ENCODE data around the gene WNT7B.

The WNT7B gene

DNA sequence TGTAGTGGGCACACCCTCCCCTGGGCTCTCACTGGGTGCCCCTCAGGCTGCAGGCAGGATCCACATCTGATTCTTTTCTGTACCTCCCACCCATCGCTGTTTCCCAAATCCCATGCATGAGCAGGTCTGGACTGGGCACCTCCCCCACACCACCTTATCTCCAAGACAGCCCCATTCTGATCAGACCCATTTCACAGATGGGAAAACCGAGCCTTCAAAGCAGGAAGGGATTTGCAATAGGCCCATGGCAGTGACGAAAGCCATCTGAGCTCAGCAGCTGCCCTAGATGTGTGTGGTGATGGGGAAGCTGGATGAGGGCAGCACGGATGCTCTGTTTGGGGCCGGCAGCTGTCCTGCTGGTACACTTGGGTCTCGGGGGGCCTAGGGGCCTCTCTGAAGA is 41.4 kb downstream of the WNT7B start:
- in situ Hi-C loops (cut with MboI; ENCODE audit: low sequenced_read_pairs), result no loop called here

DNA sequence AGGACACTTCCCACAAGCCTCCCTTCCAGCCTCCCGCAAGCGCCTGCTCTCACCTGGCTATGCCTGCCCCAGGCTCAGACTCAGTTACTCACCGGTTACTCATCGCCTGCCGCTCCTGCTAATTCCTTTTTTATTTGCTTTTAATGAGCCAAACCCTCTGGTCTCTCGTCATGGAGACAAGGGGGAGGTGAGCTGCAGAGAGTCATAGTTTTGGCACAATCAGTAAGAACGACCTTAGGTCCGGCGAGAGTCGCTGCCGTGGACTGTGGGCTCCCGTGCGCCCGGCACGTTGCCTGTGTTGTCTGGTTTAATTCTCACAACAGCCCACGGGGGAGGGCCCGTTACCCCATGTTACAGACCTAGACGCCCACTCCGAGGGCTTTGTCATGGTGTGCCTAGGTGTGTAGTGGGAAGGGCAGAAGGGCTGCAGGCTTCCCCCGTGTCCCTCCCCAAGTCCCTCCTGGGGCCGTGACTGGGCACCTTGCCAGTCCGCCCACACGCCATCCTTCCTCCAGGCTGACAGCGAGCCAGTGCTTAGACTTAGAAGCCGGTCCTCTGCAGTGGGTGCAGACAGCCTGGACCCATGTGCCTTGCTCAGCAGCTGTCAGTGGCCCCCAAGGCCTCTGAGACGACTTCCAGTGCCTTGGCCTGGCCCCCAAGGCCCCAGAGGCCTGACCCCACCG is 42.2 kb downstream of the WNT7B start:
- in situ Hi-C loops (cut with MboI; ENCODE audit: low sequenced_read_pairs), result no loop called here

DNA sequence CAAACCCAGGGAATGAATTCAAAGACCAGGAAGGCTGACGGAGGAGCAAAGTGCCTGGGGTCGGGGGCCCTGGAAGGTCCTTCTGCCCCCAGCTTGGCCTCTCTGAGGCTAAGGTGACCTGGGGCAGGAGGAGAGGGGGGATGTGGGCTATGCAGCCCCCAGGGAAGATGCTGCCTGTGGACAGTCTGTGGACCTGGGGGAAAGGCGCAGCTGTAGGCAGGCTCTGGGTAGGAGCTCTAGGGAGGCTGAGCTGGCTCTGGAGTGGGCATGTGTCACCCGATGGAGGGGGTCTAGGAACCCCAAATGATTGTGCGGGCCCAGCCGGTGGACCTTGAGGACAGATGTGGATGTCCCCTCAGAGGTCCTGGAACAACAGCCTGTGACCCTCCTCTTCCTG is 42.8 kb downstream of the WNT7B start:
- in situ Hi-C loops (cut with MboI; ENCODE audit: low sequenced_read_pairs), result no loop called here

DNA sequence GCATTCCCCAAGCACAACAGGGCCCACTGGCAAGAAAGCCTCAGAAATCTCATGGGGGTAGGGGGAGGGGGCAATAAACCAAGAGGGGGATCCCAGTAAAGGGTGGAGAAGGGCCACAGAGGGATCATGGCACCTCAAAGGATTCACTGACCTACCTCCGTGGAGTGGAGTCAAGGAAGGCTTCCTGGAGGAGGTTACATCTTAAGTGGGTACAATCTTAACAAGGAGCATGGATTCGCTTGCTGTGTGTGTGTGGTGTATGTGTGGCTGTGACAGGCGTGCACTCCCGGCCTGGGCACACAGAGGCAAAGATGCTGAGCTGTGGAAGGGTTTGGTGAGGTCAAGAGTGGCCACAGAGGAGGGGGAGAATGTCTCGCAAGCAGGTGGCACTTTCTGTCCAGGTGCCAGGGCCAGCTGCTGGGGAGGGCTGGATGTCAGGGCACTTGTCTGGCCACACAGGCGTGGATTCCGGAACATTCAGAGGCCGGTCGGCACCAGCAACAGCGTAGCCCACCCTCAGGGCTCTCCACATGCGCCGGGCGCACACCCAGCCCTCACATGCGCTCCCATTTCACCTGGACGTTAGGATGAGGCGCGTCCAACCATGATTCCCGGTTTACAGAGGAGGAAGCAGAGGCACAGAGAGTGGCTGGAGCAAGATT is 43.3 kb downstream of the WNT7B start:
- in situ Hi-C loops (cut with MboI; ENCODE audit: low sequenced_read_pairs), result no loop called here

DNA sequence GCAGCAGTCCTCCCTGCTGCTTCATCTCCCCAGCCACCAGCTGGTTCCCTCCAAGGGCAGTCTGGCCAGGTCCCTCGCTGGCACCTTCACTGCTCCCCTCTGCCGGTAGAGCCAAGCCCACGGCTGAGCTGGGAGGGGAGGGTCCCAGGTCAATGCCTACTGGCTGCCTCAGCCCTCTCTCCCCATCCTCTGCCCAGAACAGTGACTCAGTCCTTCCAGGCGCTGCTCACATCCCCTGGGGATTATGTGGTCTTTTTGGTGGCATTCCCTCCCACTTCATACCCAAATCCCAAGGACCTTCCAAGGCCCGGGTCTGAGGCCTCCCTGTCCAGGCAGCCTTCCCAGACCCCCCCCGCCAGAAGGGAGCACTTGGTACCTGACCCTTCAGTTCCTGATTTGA is 44.9 kb downstream of the WNT7B start:
- in situ Hi-C loops (cut with MboI; ENCODE audit: low sequenced_read_pairs), result no loop called here

DNA sequence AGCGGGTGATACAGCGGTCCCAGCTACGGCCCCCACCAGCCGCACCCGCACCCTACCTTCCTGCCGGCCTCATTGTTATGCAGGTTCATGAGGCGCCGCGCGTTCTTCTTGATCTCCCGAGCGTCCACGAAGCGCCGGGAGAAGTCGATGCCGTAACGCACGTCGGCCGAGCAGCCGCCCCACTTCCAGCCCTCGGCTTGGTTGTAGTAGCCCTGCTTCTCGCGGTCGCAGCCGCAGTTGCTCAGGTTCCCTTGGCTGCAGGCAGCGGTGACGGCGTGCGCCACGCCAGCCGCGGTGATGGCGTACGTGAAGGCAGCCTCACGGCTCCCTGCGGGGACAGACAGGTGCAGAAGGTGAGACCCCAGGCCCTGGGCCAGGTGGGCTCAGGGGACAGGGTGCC is 45.9 kb downstream of the WNT7B start:
- in situ Hi-C loops (cut with MboI; ENCODE audit: low sequenced_read_pairs), result no loop called here

DNA sequence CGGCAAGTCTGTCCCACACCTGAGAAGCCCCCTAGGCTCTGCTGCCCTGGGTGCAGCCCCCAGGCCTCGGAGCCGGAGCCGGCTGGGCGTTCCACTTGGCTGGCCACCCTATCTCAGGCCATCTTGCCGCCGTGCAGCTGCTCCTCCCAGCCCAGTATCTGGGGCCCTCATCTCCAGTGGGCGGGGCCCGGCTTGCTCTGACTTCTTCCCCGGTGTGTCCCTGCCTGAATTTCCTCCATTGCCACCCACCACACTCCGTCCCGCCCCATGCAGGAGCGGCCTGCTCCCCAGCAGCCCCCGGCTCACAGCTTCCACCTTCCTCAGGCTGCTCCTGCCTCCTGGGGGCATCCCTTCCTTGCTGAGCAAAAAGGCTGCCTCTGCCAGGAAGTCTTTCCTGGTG is 46.6 kb downstream of the WNT7B start:
- in situ Hi-C loops (cut with MboI; ENCODE audit: low sequenced_read_pairs), result no loop called here

DNA sequence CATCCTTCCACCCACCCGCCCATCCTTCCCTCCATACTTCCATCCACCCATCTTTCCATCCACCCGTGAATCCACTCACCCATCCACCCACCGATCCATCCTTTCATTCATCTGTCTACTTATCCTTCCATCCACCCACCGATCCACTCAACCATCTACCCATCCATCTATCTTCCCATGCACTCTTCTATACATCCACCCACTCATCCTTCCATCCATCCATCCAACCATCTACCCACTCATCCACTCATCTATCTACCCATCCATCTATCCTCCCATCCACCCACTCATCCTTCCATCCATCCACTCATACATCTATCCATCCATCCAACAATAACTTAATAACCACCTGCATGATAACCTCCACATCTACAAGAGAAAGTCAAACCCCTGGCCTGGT is 47.3 kb downstream of the WNT7B start:
- in situ Hi-C loops (cut with MboI; ENCODE audit: low sequenced_read_pairs), result no loop called here

DNA sequence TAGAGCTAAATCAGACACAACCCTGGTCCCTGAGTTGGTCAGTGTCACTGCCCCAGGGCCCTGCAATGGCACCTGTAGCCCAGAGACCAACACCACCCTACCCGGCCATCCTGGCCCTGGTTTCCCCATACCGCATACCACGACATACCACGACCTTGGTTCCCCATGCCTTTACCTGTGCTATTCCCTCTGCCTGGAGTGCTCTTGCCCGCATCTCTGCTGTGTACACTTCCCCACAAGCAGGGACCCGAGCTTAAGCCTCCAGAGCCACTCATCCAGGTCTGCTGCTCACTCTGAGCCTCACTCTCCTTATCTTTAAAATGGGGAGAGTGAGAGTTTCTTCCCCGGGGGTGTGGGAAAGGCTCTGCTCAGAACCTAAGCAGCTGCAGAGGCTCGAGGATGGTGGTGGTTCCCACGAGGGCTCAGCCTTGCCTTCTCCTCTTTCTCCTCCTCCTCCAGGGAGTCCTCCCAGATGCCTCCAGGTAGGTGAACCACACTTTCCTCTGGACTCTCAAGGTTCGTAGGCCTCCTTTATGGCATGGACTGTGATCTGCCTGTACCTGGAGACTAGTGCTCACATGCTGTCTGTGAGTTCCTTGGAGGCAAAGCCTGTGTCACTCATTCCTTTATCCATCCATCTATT is 48.1 kb downstream of the WNT7B start:
- in situ Hi-C loops (cut with MboI; ENCODE audit: low sequenced_read_pairs), result no loop called here

DNA sequence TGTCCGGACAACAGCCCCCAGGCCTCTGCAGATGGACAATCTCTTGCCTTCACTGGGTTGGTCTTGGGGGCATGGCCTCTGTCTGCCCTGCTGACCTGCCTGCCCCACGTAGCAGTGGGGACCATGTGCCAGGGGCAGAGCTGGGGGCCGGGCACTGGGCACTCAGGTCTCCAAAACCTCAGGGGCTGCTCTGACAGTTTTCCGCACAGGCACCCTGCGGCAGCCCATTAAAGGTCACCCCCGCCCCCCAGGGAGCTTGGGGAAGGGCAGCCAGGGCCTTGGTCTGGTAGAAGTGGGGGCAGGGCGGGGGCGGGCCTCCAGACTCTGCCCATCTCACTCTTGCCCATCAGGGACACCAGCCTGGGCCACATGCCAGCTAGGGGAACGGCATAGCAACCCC is 49.9 kb downstream of the WNT7B start:
- in situ Hi-C loops (cut with MboI; ENCODE audit: low sequenced_read_pairs), result no loop called here

DNA sequence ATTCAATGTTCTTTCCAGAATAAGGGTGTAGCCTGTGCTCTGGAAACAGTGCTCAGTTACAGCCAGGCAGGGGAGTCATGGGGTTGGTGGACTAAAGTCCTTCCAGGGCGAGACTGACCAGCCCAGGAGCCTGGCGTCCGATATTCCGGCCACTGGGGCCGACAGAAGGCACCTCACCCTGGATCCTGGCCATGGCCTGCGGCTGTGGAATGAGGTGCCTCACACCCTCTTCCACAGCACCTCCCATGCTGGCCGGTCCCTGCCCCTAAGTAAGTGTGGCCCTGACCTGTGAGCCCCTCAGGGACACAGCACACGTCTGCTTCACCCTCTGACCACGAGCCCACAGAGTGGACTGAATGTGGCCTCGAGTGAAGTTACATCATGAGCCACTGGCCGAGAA is 50.5 kb downstream of the WNT7B start:
- in situ Hi-C loops (cut with MboI; ENCODE audit: low sequenced_read_pairs), result no loop called here

DNA sequence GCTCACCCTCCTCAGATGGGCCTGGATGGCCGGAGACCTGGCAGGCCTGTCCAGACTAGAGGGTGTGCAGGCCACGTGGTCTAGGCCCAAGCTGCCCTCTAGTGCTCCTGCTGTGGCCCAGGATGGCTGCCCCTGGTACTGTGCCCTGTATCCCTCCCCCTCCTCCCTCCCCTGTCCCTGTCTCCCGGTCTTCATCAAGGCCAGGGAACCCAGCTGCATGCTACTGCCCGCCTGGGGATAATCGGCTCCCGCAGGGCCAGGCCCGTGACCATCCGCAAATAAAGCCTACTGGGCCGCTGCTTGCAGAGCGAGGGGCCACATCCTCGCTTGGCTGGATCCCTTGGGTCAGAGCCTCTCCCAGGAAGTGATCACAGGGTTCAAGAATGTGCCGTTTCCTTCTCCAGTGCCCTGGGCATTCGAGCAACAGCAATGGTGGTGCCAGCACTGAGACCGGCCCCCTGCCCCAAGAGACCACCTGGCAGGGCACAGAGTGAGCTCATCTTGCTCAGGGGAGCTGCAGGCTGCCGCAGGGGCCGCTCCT is 51.1 kb downstream of the WNT7B start:
- in situ Hi-C loops (cut with MboI; ENCODE audit: low sequenced_read_pairs), result no loop called here

DNA sequence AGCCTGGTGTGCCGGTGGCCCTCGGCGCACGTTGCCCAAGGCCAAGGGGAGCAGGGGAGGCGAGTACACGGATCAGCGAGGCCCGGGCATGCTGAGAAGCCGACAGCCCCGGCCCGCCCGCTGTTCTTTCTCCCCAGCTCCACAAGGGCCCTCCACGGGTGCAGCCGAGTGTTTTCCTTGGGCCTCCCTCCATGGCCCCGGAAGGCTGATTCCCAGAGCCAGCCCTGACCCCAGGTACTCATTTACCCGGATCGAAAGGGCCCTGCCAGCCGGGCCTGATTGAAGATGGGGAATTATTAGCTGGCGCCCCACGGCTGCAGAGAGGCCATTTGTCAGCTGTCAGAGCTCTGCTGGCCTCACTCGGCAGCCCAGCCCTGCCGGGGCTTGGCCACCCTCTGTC is 53.1 kb downstream of the WNT7B start:
- in situ Hi-C loops (cut with MboI; ENCODE audit: low sequenced_read_pairs), result no loop called here

DNA sequence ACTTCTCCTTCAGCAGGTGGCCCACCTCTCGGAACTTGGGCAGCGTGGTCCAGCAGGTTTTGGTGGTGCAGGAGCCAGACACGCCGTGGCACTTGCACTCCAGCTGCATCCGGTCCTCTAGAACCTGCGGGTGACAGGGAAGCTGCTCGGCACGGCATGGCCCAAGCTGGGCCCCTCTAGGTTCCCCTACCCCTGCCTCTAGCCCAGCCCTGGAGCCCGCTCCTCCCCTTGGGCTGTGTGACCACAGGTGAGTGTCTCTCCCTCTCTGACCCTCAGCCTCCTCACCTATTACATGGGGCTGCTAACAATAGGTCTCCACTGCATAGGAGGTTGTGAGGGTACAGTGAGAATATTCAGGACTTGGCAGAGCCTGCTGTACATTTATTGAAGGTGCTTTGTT is 53.8 kb downstream of the WNT7B start:
- in situ Hi-C loops (cut with MboI; ENCODE audit: low sequenced_read_pairs), result no loop called here

DNA sequence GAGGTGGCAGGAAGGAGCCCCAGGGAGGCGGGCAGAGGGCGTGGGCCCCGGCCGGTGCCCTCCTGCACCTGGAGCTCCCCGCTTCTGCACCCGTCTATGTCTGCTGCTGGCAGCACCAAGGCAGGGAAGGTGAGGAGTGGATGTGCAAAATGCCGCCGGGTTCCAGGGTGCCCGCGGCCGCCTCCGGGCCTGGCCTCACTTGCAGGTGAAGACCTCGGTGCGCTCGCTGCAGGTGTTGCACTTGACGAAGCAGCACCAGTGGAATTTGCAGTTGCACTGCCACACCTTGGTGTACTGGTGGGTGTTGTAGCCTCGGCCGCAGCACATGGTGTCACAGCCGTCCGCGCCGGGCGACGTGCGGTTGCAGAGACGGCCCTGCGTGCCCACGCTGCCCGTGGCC is 54.3 kb downstream of the WNT7B start:
- in situ Hi-C loops (cut with MboI; ENCODE audit: low sequenced_read_pairs), result no loop called here

DNA sequence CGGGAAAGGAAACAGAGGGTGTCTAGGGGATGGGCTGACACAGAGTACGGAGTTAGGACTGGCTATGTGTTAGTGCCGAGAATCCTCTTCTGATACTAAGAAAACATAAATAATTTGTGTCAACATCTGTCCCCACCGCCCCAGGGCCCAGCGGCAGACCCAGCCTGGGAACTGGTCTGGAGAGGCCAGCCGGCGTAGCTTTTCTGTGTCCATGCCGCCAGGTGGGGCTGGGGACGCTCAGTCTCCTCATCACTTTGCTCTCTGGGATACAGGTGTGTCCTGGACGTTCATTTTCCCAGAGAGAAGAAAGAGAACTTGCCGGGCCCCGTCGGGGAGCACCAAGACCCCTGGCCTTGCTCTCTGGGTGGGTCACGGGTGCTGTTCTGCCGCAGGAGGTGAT is 54.7 kb downstream of the WNT7B start:
- in situ Hi-C loops (cut with MboI; ENCODE audit: low sequenced_read_pairs), result no loop called here

DNA sequence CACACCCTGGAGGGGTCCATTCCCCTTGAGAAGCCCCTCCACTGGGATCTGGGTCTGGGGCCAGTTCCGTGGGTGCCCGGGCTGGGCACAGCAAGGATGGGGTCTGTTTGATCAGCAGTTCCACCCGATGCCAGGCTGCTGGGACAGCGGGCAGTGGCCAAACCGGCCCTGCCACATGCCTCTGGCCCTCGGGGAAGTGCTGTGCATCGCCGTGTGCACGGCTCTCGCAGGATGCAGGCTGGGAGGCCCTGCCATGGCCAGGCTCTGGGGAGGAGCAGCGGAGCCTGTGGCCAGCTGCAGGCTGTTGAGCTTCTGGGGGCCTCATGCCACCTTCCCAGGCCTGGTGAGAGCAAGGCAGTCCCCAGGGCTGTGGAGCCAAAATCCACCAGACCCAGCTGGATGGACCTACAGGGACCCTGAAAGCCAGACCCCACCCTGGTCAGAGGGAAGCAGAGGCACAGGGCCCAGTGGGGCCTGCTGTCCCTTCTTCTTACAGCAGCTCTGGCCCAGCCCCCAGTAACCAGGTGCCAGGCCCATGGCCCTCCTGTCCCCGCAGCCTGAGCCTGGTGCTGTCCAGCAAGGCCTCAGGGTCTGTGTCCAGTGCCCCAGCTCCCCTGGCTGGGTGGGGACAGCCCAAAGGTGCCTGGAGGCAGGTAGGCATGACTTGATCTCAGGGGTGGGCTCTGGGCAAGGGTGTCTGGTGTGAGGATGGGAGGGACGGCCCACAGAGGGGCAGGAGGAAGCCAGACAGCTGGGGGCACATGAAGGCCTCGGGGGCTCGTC is 57.3 kb downstream of the WNT7B start:
- in situ Hi-C loops (cut with MboI; ENCODE audit: low sequenced_read_pairs), result no loop called here

DNA sequence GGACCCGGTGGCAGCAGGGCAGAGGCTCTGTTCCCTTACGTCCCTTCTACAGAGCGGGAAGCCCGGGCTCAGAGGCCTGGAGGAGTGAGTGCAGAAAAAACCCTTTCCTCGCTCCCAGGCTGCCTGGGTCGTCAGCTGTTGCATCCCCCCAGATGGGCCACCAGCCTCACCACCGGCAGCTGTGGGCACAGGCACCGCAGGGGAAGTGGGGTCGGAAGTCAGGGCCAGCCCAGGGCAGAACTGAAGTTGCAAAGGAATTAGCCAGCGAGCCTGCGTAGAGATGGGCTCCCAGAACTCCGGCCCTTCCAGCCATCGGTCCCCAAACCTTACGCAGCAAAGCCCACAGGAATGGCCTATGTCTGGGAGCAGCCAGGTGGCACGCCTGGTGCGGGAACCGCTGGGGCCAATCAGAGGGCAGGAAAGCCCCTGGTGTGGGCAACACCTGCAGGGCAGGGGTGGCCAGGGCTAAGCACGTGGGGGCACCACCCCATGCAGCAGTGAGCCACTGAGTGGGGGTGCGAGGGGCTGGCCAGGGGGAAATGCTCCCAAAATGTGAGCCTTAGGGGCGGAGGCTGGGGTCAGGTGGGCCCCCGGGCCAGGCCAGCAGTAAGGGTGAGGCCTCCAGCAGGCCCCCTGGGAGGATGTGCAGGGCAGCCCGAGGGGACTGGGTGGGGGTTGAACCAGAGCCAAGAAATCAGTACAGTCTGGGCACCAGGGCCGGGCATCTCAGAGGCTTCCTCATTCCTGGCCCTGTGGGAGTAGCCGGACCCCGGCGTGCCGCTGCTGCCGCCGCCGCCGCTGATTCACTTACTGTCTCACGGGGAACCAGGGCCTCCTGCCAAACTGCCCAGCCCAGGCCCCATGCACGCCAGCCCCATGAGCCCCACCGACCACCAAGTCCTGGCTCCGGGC is 58.2 kb downstream of the WNT7B start:
- in situ Hi-C loops (cut with MboI; ENCODE audit: low sequenced_read_pairs), result no loop called here

DNA sequence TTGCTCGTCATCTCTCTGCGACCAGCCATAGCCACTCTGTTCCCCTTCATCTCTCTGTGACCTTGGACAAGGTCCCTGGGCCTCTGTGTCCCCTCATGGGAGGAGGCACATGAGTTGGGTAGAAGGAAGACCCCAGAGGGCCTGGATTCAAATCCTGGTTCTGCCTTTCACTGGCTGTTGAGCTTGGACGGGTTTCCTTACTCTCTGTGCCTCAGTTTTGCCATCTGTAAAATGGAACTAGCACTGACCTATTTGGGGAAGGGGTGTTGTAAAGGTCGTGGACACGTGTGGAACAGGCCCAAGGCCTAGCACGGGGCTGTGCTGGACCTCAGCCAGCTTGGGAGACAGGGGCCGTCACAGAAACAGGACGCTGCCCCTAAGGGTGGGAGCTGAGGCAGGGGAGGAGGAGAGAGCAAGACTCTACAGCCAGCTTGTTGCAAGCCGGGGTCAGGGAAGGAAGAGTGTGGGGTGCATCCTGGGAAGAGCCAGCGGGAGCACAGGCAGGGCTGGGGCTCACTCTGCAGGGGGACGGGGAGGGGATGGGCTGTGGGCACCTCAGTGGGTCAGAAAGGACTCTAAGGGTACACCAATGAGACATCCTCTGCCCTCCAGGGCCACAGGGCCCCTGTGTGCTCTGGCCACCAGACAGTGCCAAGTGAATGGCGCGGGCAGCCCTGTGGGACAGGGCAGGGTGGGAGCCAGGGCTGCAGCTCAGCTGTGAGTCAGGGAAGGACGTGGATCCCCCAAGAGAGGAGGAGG is 59.1 kb downstream of the WNT7B start:
- in situ Hi-C loops (cut with MboI; ENCODE audit: low sequenced_read_pairs), result no loop called here

DNA sequence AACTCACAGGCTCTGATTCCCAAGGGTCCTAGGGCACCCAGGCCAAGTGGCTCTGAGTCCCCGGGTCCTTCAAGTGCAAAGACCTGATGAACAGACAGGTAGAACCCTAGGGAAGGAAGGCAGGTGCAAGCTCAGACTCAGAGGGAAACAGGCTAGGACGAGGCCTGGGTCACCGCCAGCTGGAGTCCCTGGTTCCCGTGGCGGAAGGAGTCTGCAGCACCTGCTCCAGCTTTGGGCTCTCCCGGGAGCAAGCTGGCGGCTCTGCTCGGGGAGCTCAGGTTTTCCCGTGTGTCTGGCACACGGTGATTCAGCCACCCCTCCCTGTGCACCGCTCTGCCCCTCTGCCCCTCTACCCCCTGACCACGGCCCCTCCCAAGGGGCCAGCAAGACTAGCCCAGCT is 59.8 kb downstream of the WNT7B start:
- in situ Hi-C loops (cut with MboI; ENCODE audit: low sequenced_read_pairs), result no loop called here
